Measurements from ENCODE around the gene DTNBP1. TPM values are rescaled to one million over a fixed set of nuclear protein-coding genes. Genes with fewer than 3 reads are reported as not detected.

DTNBP1 gene
- total and polyA plus RNA-seq, 2 of the 8 experiments (the other 6 are each of a cell fraction or from before 2014, with no cell fraction given): 13.5 to 22.1 TPM

DNA sequence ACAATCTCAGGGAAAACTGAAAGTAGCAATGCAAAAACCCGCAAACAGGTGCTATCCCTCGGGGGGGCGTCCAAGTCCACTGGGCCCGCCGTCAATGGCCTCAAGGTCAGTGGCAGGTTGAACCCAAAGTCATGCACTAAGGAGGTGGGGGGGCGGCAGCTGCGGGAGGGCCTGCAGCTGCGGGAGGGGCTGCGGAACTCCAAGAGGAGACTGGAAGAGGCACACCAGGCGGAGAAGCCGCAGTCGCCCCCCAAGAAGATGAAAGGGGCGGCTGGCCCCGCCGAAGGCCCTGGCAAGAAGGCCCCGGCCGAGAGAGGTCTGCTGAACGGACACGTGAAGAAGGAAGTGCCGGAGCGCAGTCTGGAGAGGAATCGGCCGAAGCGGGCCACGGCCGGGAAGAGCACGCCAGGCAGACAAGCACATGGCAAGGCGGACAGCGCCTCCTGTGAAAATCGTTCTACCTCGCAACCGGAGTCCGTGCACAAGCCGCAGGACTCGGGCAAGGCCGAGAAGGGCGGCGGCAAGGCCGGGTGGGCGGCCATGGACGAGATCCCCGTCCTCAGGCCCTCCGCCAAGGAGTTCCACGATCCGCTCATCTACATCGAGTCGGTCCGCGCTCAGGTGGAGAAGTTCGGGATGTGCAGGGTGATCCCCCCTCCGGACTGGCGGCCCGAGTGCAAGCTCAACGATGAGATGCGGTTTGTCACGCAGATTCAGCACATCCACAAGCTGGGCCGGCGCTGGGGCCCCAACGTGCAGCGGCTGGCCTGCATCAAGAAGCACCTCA lies 166.3 kb downstream of the DTNBP1 start:
- Histone ChIP-seq H3K18ac (ENCODE audit: extremely low read depth, low read length) (no peak overlapping the region), H3K36me3 (ENCODE audit: control insufficient read depth in 2 of 4, insufficient read depth in 4 of 4, low read length in 3 of 4) (peaks cover 49 to 76% (median 54%) of the 10 kb centered on the region in 4 experiments), H2BK120ac (replicated peaks; ENCODE audit: low read depth, low read length) (no peak overlapping the region), H3K27ac (ENCODE audit: low read depth, low read length) (no peak overlapping the region), H3K4me3 (ENCODE audit: extremely low read depth in 1 of 4, insufficient read depth in 2 of 4, low read depth in 3 of 4, low read length in 4 of 4) (no peak overlapping the region), H3K4me1 (replicated peaks in 1 of 4; ENCODE audit: control insufficient read depth in 3 of 4, insufficient read depth in 4 of 4, low read length in 3 of 4) (peaks cover 18 to 25% (median 22%) of the 10 kb centered on the region in 4 experiments), H2BK15ac (ENCODE audit: low read length) (no peak overlapping the region), H2AFZ (ENCODE audit: low read length) (no peak overlapping the region), H3K79me2 (ENCODE audit: control insufficient read depth in 1 of 2, insufficient read depth in 2 of 2, low read length in 2 of 2) (peaks cover 7 to 96% of the 10 kb centered on the region in 2 experiments), H4K5ac (ENCODE audit: insufficient read length, low read depth, low read length) (no peak overlapping the region), H3K27me3 (replicated peaks in 1 of 4; ENCODE audit: control insufficient read depth in 3 of 4, extremely low read depth in 1 of 4, insufficient read depth in 3 of 4, low read length in 3 of 4) (no peaks in the 10 kb centered on the region; a peak in 2 of 7 replicates), H3K9me3 (ENCODE audit: insufficient read depth in 2 of 2, low read depth in 1 of 2, low read length in 1 of 2) (no peaks in the 10 kb centered on the region; a peak in 1 of 4 replicates), H3K23me2 (ENCODE audit: low read depth, low read length) (no peaks in the 10 kb centered on the region), H2BK20ac (ENCODE audit: low read length) (no peak overlapping the region), H3K23ac (ENCODE audit: insufficient read length) (no peak overlapping the region), H3K14ac (ENCODE audit: insufficient read length) (no peak overlapping the region), H3K4me2 (ENCODE audit: insufficient read depth in 1 of 2, low read depth in 2 of 2, low read length in 2 of 2) (no peak overlapping the region), H3K4ac (replicated peaks; ENCODE audit: insufficient read length, low read depth, low read length) (no peak overlapping the region), H3K9ac (replicated peaks in 1 of 4; ENCODE audit: extremely low read depth in 1 of 4, low read depth in 3 of 4, low read length in 3 of 4) (no peak overlapping the region), H3K56ac (replicated peaks; ENCODE audit: insufficient read length, low read depth, low read length) (no peak overlapping the region), H4K91ac (replicated peaks; ENCODE audit: insufficient read length, low read length) (no peak overlapping the region), H2BK5ac (ENCODE audit: low read depth, low read length) (no peak overlapping the region), H4K8ac (ENCODE audit: extremely low read depth, insufficient read depth, low read length) (no peak overlapping the region), H2AK5ac (ENCODE audit: low read depth, low read length) (no peak overlapping the region), H4K20me1 (replicated peaks in 1 of 2; ENCODE audit: control insufficient read depth in 1 of 2, insufficient read depth in 2 of 2, low read length in 2 of 2) (peaks cover 56 to 62% of the 10 kb centered on the region in 2 experiments), H3K79me1 (ENCODE audit: low read depth, low read length) (peaks cover 34% of the 10 kb centered on the region), H2BK12ac (ENCODE audit: low read depth, low read length) (no peak overlapping the region)
- TF ChIP-seq SIRT6 (IDR thresholded peaks at IDR 0.05; ENCODE audit: low read length): no peak
- no peak for TF ChIP-seq RAD21 (IDR thresholded peaks at IDR 0.05 in 1 of 2, conservative IDR thresholded peaks at IDR 0.05 in 1 of 2; ENCODE audit: low read depth in 2 of 2, low read length in 2 of 2)
- TF ChIP-seq POLR2AphosphoS5 (IDR thresholded peaks at IDR 0.05; ENCODE audit: low read depth, low read length): peak; percentile 74; the same call in 1 of the 2 replicates
- TF ChIP-seq, protein P1, sequence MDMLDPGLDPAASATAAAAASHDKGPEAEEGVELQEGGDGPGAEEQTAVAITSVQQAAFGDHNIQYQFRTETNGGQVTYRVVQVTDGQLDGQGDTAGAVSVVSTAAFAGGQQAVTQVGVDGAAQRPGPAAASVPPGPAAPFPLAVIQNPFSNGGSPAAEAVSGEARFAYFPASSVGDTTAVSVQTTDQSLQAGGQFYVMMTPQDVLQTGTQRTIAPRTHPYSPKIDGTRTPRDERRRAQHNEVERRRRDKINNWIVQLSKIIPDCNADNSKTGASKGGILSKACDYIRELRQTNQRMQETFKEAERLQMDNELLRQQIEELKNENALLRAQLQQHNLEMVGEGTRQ (IDR thresholded peaks at IDR 0.05; ENCODE audit: low read length): no peak
- TF ChIP-seq NRF1 (IDR thresholded peaks at IDR 0.05; ENCODE audit: low read depth, low read length): no peak
- TF ChIP-seq, protein P2, sequence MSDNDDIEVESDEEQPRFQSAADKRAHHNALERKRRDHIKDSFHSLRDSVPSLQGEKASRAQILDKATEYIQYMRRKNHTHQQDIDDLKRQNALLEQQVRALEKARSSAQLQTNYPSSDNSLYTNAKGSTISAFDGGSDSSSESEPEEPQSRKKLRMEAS (IDR thresholded peaks at IDR 0.05): 0 out of 2 replicates have a peak, but pooled peaks have one; percentile 28
- no peak for TF ChIP-seq CBX5 (IDR thresholded peaks at IDR 0.05; ENCODE audit: low read depth, low read length)
- ChIA-PET CTCF (ENCODE audit: partially characterized antibody) (no interaction called here), POLR2A (ENCODE audit: partially characterized antibody) (interaction anchor here (1.5 kb wide), 1 partner anchor 11 kb away, joined by 3 read pairs; no protein-coding TSS in a partner anchor)
- DNase-seq (ENCODE audit: low read depth in 1 of 2, low spot score in 2 of 2) (no peak), FAIRE-seq (no peak)
- WGBS, 2 experiments (ENCODE audit: extremely low coverage in 1 of 2, insufficient coverage in 1 of 2, insufficient read length in 1 of 2, insufficient replicate concordance in 2 of 2, low coverage in 1 of 2, low lambda C conversion rate in 2 of 2, missing lambda C conversion rate in 1 of 2): 97% methylated on average over 44 of the region's 60 CpGs; no CpG with 5 or more reads in 1 of the 2 experiments
